ENCODE data around the gene SCAF4. TPM values are rescaled to one million over a fixed set of nuclear protein-coding genes. Genes with fewer than 3 reads are reported as not detected.

SCAF4 gene
- total RNA-seq, 4 donors from 2014 or later = 12.1 to 18.8 (median 15.2) TPM

DNA sequence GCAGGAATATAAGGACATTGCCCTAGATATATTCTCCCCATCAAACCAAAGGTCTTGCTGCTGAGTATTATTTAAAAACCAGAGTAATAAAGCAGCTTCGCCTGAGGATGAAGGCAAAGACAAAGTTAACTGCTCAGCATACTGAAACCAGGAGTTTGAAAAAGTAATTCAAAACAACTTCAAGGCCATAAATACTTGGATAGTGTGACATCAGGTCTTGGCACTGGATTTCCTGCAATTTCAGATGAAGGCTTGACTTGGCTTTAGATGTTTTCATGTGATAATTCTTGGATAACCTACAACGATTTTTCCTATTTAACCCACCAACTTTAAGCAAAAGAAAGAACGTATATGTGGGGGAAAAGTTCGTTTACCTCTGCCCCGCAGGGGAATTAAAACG, 61.8 kb downstream of the SCAF4 start:
- no peak overlapping the region for H3K27ac ChIP-seq (replicated peaks in 1 of 4)
- DNase-seq (ENCODE audit: extremely low spot score) = no peak
- peaks cover 5 to 24% (median 17%) of the 10 kb centered on the region in 4 donors for H3K4me1 ChIP-seq
- peaks cover 30 to 68% (median 55%) of the 10 kb centered on the region in 4 donors for H3K36me3 ChIP-seq
- intact Hi-C loops (cut with DNase I) = no loop called here
- H3K9me3 ChIP-seq = no peaks in the 10 kb centered on the region
- no peaks in the 10 kb centered on the region for H3K27me3 ChIP-seq
- H3K4me3 ChIP-seq = no peak overlapping the region
- TF ChIP-seq EP300 (IDR thresholded peaks at IDR 0.05) (no peak), POLR2A (IDR thresholded peaks at IDR 0.05; ENCODE audit: low read depth) (no peak), CTCF (IDR thresholded peaks at IDR 0.05) (no peak), POLR2AphosphoS5 (IDR thresholded peaks at IDR 0.05) (no peak)
- WGBS = 62% methylated on average over 6 of the region's 6 CpGs

- intact Hi-C loops (cut with DNase I) = loop anchor here (10.0 kb wide), 1 partner anchor 606 kb away; the partner anchor contains the start of gene MIS18A
- Histone ChIP-seq H3K27me3 (no peaks in the 10 kb centered on the region), H3K27ac (replicated peaks in 1 of 4) (no peak overlapping the region), H3K36me3 (peaks cover 37 to 80% (median 62%) of the 10 kb centered on the region in 4 donors), H3K4me1 (peaks cover 10 to 26% (median 19%) of the 10 kb centered on the region in 4 donors), H3K9me3 (no peaks in the 10 kb centered on the region), H3K4me3 (no peak overlapping the region)
- no peak for DNase-seq (ENCODE audit: extremely low spot score)
- TF ChIP-seq CTCF (IDR thresholded peaks at IDR 0.05) (no peak), POLR2AphosphoS5 (IDR thresholded peaks at IDR 0.05) (no peak), EP300 (IDR thresholded peaks at IDR 0.05) (no peak), POLR2A (IDR thresholded peaks at IDR 0.05; ENCODE audit: low read depth) (no peak)
- WGBS = 68% methylated on average over 2 of the region's 2 CpGs
Observed at GRCh38 chr21:31668651-31669491, 63.0 kb downstream of the SCAF4 start.

GRCh38 chr21:31667639-31668038, 64.3 kb downstream of the SCAF4 start:
- intact Hi-C loops (cut with DNase I) = loop anchor here (10.0 kb wide), 1 partner anchor 607 kb away; the partner anchor contains the start of gene MIS18A
- no peak for DNase-seq (ENCODE audit: extremely low spot score)
- no peaks in the 10 kb centered on the region for H3K9me3 ChIP-seq
- H3K27me3 ChIP-seq = no peaks in the 10 kb centered on the region
- H3K4me1 ChIP-seq = peaks cover 21 to 38% (median 31%) of the 10 kb centered on the region in 4 donors
- no peak overlapping the region for H3K27ac ChIP-seq (replicated peaks in 1 of 4)
- no peak overlapping the region for H3K4me3 ChIP-seq
- TF ChIP-seq EP300 (IDR thresholded peaks at IDR 0.05) (no peak), POLR2AphosphoS5 (IDR thresholded peaks at IDR 0.05) (no peak), CTCF (IDR thresholded peaks at IDR 0.05) (no peak), POLR2A (IDR thresholded peaks at IDR 0.05; ENCODE audit: low read depth) (no peak)
- peaks cover 37 to 85% (median 65%) of the 10 kb centered on the region in 4 donors for H3K36me3 ChIP-seq

GRCh38 chr21:31667132-31667531, 64.8 kb downstream of the SCAF4 start:
- intact Hi-C loops (cut with DNase I) = loop anchor here (10.0 kb wide), 1 partner anchor 608 kb away; the partner anchor contains the start of gene MIS18A
- Histone ChIP-seq H3K4me1 (peaks cover 24 to 43% (median 36%) of the 10 kb centered on the region in 4 donors), H3K4me3 (no peak overlapping the region), H3K9me3 (no peaks in the 10 kb centered on the region), H3K36me3 (peaks cover 37 to 84% (median 63%) of the 10 kb centered on the region in 4 donors), H3K27me3 (no peaks in the 10 kb centered on the region), H3K27ac (replicated peaks in 1 of 4) (peak overlapping the region in 1 of 4 donors; percentile 8)
- TF ChIP-seq EP300 (IDR thresholded peaks at IDR 0.05) (no peak), POLR2A (IDR thresholded peaks at IDR 0.05; ENCODE audit: low read depth) (no peak), CTCF (IDR thresholded peaks at IDR 0.05) (no peak), POLR2AphosphoS5 (IDR thresholded peaks at IDR 0.05) (no peak)
- DNase-seq (ENCODE audit: extremely low spot score) = no peak
- WGBS = 89% methylated on average over 5 of the region's 5 CpGs

Measured in esophagus muscularis mucosa (tissue), 4 donors.